NCI-H2196 (cell line): ENCODE results near the gene CEP95.
"Not testable (repeated sequence)": the region's sequence is repeated elsewhere in the genome, so short reads cannot be mapped to it uniquely, and the experiment has no call there.

Experiments used
- DNase-seq: peaks from one replicate; lab custom pipeline; 2025; ENCODE audit not compliant: unreplicated experiment; lab: John Stamatoyannopoulos, UW

CEP95 gene

GRCh38 chr17:64506576-64507412, at the start of gene CEP95:
Gene CEP95 (plus strand): TSS chr17:64506977. CDS start chr17:64507098, 121 bp downstream.
- DNase-seq, result peak; percentile 96

- DNase-seq, result no peak
Observed at GRCh38 chr17:64457156-64457555, 49.6 kb upstream of the CEP95 start.

- no peak for DNase-seq
Observed at GRCh38 chr17:64458756-64459155, 48.0 kb upstream of the CEP95 start.

GRCh38 chr17:64459284-64459747, 47.5 kb upstream of the CEP95 start:
- DNase-seq, result no peak

GRCh38 chr17:64459818-64460217, 47.0 kb upstream of the CEP95 start:
- not testable (repeated sequence) for DNase-seq

- no peak for DNase-seq
Observed at GRCh38 chr17:64460955-64461354, 45.8 kb upstream of the CEP95 start.

GRCh38 chr17:64461788-64462187, 45.0 kb upstream of the CEP95 start:
- no peak for DNase-seq

GRCh38 chr17:64466019-64466735, 40.6 kb upstream of the CEP95 start:
- no peak for DNase-seq

- not testable (repeated sequence) for DNase-seq
Observed at GRCh38 chr17:64466834-64467233, 39.9 kb upstream of the CEP95 start.

GRCh38 chr17:64470625-64471024, 36.2 kb upstream of the CEP95 start:
- DNase-seq, result no peak

- no peak for DNase-seq
Observed at GRCh38 chr17:64471440-64471839, 35.3 kb upstream of the CEP95 start.

- no peak for DNase-seq
Observed at GRCh38 chr17:64472564-64472963, 34.2 kb upstream of the CEP95 start.

- DNase-seq, result no peak
Observed at GRCh38 chr17:64477849-64478248, 28.9 kb upstream of the CEP95 start.

GRCh38 chr17:64480951-64481350, 25.8 kb upstream of the CEP95 start:
- DNase-seq, result no peak

GRCh38 chr17:64484380-64484779, 22.4 kb upstream of the CEP95 start:
- DNase-seq, result no peak

- no peak for DNase-seq
Observed at GRCh38 chr17:64488301-64488700, 18.5 kb upstream of the CEP95 start.

GRCh38 chr17:64491034-64491860, 15.5 kb upstream of the CEP95 start:
- no peak for DNase-seq

- no peak for DNase-seq
Observed at GRCh38 chr17:64491994-64492393, 14.8 kb upstream of the CEP95 start.

GRCh38 chr17:64492481-64493109, 14.2 kb upstream of the CEP95 start:
- DNase-seq, result no peak

- DNase-seq, result no peak
Observed at GRCh38 chr17:64494121-64494520, 12.7 kb upstream of the CEP95 start.

- not testable (repeated sequence) for DNase-seq
Observed at GRCh38 chr17:64495300-64495699, 11.5 kb upstream of the CEP95 start.
